ENCODE results near the gene CRHR1. TPM values are rescaled to one million over a fixed set of nuclear protein-coding genes. Genes with fewer than 3 reads are reported as not detected.

The CRHR1 gene
- polyA plus RNA-seq, 4 donors = 0.04 TPM; not detected in 3

Other genes with a start within 250 kb of the CRHR1 start
- gene SPPL2C, start 60.6 kb downstream of the CRHR1 start, polyA plus RNA-seq = not detected
- 1 to 10 TPM in 1 of 4 donors, under 1 TPM in 2, not detected in 1; 0.54 to 6.0 (median 0.87) TPM for gene MAPT, start 110.2 kb downstream of the CRHR1 start, polyA plus RNA-seq
- gene STH, start 214.9 kb downstream of the CRHR1 start, polyA plus RNA-seq = not detected